Stimulated activated naive CD8-positive, alpha-beta T cell treated with anti-CD3 and anti-CD28 coated beads, Interleukin-15, amount 100 ng/mL, for 72 hours (primary cell): ENCODE results near the gene SLC17A9.

Experiments
- ATAC-seq: fragments of 150-1000 bp; cut with Tn5 transposase; 2 replicates; pipeline ENCODE4 v1.10.0; 2021; ENCODE audit warnings: mild to moderate bottlenecking, moderate library complexity
- DNase-seq, 2 donors: peaks; one replicate each; pipeline ENCODE4 v3.0.0; 2021 to 2022
- H3K27ac Mint-ChIP-seq, 2 donors: one replicate each; pipeline ENCODE4 v1.8.0; 2022; ENCODE audit warnings: mild to moderate bottlenecking in 2 of 2, mixed read lengths in 2 of 2, moderate library complexity in 2 of 2
- H3K27me3 Mint-ChIP-seq: one replicate; pipeline ENCODE4 v1.8.0; 2022; ENCODE audit warnings: mixed read lengths
- H3K4me1 Mint-ChIP-seq: one replicate; pipeline ENCODE4 v1.8.0; 2022; ENCODE audit warnings: mild to moderate bottlenecking, mixed read lengths
- H3K4me3 Mint-ChIP-seq, 2 donors: one replicate each; pipeline ENCODE4 v1.8.0; 2022; ENCODE audit warnings: mild to moderate bottlenecking in 2 of 2, mixed read lengths in 2 of 2, moderate library complexity in 1 of 2
- H3K9me3 Mint-ChIP-seq, 2 donors: one replicate each; pipeline ENCODE4 v1.8.0; 2022; ENCODE audit warnings: mixed read lengths in 2 of 2

SLC17A9 gene

GRCh38 chr20:63000036-63000435 is 47.5 kb downstream of the SLC17A9 start:
- H3K4me1 Mint-ChIP-seq = peaks cover 11% of the 10 kb centered on the region
- ATAC-seq = no peak
- H3K27me3 Mint-ChIP-seq = peaks cover 90% of the 10 kb centered on the region
- no peak for DNase-seq
- H3K9me3 Mint-ChIP-seq = no peaks in the 10 kb centered on the region
- peak overlapping the region in 1 of 2 donors; percentile 80 for H3K27ac Mint-ChIP-seq
- no peak overlapping the region for H3K4me3 Mint-ChIP-seq

GRCh38 chr20:63000958-63001357 is 48.4 kb downstream of the SLC17A9 start:
- peaks cover 90% of the 10 kb centered on the region for H3K27me3 Mint-ChIP-seq
- DNase-seq = no peak
- H3K27ac Mint-ChIP-seq = no peak overlapping the region

GRCh38 chr20:63002511-63002910 is 50.0 kb downstream of the SLC17A9 start:
- Mint-ChIP-seq H3K9me3 (no peaks in the 10 kb centered on the region), H3K4me3 (no peak overlapping the region), H3K27ac (no peak overlapping the region), H3K27me3 (peaks cover 95% of the 10 kb centered on the region), H3K4me1 (peaks cover 25% of the 10 kb centered on the region)
- no peak for ATAC-seq
- DNase-seq = no peak

More at GRCh38 chr20:63000958-63001357, 48.4 kb downstream of the SLC17A9 start:
- ATAC-seq = no peak
- Mint-ChIP-seq H3K9me3 (no peaks in the 10 kb centered on the region), H3K4me1 (peaks cover 16% of the 10 kb centered on the region), H3K4me3 (no peak overlapping the region)

DNA sequence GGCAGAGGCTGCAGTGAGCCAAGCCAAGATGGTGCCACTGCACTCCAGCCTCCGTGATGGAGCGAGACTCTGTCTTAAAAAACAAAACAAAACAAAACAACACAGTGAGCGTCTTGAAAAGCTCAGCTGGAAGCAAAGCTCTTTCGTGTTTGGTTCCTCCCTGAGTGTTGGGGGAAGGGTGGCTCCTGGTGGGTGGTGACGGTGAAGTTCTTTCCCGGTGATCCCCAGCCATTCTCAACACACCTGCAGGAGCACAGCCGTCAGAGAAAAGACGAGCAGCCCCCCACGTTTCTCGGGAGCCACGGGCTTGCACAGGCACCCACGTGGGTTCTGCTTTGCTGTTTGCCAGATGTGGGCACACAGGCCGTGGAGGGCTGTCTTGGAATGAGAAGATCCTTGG is 51.0 kb downstream of the SLC17A9 start:
- no peak for DNase-seq
- no peaks in the 10 kb centered on the region for H3K9me3 Mint-ChIP-seq
- no peak overlapping the region for H3K4me3 Mint-ChIP-seq
- peaks cover 95% of the 10 kb centered on the region for H3K27me3 Mint-ChIP-seq
- ATAC-seq = no peak
- no peak overlapping the region for H3K27ac Mint-ChIP-seq
- peaks cover 35% of the 10 kb centered on the region for H3K4me1 Mint-ChIP-seq

- H3K27me3 Mint-ChIP-seq = peaks cover 93% of the 10 kb centered on the region
- ATAC-seq = no peak
- no peaks in the 10 kb centered on the region for H3K9me3 Mint-ChIP-seq
- no peak overlapping the region for H3K27ac Mint-ChIP-seq
- H3K4me1 Mint-ChIP-seq = peaks cover 41% of the 10 kb centered on the region
- no peak overlapping the region for H3K4me3 Mint-ChIP-seq
- no peak for DNase-seq
These were observed 52.3 kb downstream of the SLC17A9 start for GRCh38 chr20:63004607-63005364.

GRCh38 chr20:63005365-63005861 is 52.9 kb downstream of the SLC17A9 start:
- ATAC-seq (no peak), DNase-seq (no peak)
- Mint-ChIP-seq H3K27ac (peak overlapping the region in 1 of 2 donors; percentile 91), H3K27me3 (peaks cover 86% of the 10 kb centered on the region), H3K4me3 (peak overlapping the region in 1 of 2 donors; percentile 41), H3K9me3 (no peaks in the 10 kb centered on the region), H3K4me1 (peaks cover 43% of the 10 kb centered on the region)

DNA sequence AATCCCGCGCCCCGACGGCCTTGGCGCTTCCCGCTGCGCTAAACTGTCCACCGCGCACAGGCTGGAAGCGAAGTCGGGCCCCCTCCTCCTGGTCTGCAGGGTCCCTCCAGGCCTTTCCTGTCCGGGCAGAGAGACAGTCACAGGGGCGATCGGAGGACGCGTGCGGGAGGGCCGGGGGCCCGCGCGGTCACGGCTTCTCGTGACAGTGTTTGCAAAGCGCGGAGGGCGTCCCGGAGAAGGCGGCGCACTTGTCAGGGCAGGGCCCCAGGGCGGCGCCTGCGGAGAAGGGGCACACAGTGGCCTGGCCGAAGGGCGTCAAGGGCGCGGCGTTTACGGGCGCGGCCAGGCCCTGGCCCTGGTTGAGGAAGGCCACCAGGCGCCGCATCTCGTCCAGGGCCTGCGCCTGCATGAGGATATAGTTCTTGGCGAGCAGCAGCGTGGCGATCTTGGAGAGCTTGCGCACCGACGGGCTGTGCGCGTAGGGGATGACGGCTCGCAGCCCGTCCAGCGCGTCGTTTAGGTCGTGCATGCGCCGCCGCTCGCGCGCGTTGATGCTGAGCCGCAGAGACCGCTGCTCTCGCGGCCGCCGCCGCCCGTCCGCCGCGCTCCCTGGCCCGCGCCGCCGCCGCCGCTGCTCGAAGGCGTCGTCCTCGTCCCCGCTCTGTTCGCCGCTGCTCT is 53.5 kb downstream of the SLC17A9 start:
- Mint-ChIP-seq H3K27ac (peak overlapping the region in 1 of 2 donors; percentile 91), H3K4me3 (peak overlapping the region in 1 of 2 donors; percentile 41), H3K4me1 (peaks cover 49% of the 10 kb centered on the region), H3K9me3 (no peaks in the 10 kb centered on the region), H3K27me3 (peaks cover 81% of the 10 kb centered on the region)
- ATAC-seq (no peak), DNase-seq (no peak)

GRCh38 chr20:63006540-63007359 is 54.2 kb downstream of the SLC17A9 start, which contains the start of gene BHLHE23:
Gene BHLHE23, minus strand, starts transcription at chr20:63006964. Its CDS starts 190 bp downstream, at chr20:63006774.
- peak within 1 kb of the TSS in 1 of 2 donors; percentile 91 for H3K27ac Mint-ChIP-seq
- peaks cover 73% of the 10 kb centered on the region for H3K27me3 Mint-ChIP-seq
- H3K9me3 Mint-ChIP-seq = no peaks in the 10 kb centered on the region
- no peak for ATAC-seq
- DNase-seq = peak in 1 of 2 donors; percentile 39
- H3K4me3 Mint-ChIP-seq = peak within 1 kb of the TSS in 1 of 2 donors; percentile 68
- H3K4me1 Mint-ChIP-seq = peaks cover 50% of the 10 kb centered on the region

DNA sequence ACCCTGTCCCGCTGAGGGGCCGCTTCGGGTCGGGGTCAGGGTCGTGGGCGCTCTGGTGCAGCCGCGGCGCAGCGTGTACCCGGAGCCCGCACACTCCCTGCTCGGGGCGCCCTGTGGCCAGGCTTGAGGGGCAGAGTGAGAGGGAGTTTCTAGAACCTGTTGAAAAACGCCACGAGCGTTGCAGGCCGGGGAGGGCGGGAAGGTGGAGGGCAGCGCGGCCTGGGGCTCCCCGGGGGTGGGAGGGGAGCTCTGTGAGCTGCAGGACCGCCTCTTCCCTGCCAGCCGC is 54.8 kb downstream of the SLC17A9 start:
- DNase-seq = no peak

GRCh38 chr20:63007646-63008488 is 55.4 kb downstream of the SLC17A9 start:
- Mint-ChIP-seq H3K4me3 (peak overlapping the region in 1 of 2 donors; percentile 78), H3K27ac (no peak overlapping the region), H3K4me1 (peaks cover 50% of the 10 kb centered on the region), H3K27me3 (peaks cover 62% of the 10 kb centered on the region), H3K9me3 (peaks cover 2% of the 10 kb centered on the region in 2 donors)
- ATAC-seq (no peak), DNase-seq (no peak)

More for the DNA sequence above, 54.8 kb downstream of the SLC17A9 start:
- no peak for ATAC-seq
- peak overlapping the region in 1 of 2 donors; percentile 53 for H3K4me3 Mint-ChIP-seq
- no peaks in the 10 kb centered on the region for H3K9me3 Mint-ChIP-seq
- no peak overlapping the region for H3K27ac Mint-ChIP-seq
- peaks cover 50% of the 10 kb centered on the region for H3K4me1 Mint-ChIP-seq
- peaks cover 67% of the 10 kb centered on the region for H3K27me3 Mint-ChIP-seq

DNA sequence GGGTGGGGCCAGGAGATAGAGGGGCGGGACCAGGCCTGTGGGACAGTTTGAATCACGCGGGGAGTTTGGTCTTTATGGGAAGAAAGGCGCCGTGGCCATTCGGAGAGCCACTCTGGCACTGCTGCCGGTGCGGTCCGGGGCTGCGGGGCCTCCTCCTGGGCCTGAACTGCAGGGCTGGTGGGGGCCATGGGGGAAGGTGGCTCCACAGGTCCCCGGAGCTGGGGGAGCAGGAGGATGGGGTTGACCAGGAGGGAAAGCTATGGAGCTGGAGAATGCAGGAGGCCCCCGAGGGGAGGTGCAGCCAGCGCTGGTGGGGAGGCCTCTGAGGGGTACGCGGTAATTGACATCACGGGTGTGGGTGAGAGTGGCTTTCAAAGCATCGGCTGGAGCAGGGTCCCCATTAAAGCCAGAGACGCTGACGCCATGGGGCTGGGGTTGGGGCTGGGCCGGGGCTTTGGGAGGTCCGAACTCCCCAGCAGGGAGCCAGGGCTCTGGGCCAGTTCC is 56.1 kb downstream of the SLC17A9 start:
- Mint-ChIP-seq H3K9me3 (peaks cover 10% of the 10 kb centered on the region in 2 donors), H3K4me3 (peak overlapping the region; percentile 17 to 78)

GRCh38 chr20:63009045-63009961 is 56.8 kb downstream of the SLC17A9 start:
- Mint-ChIP-seq H3K27me3 (peaks cover 54% of the 10 kb centered on the region), H3K4me1 (peaks cover 50% of the 10 kb centered on the region), H3K4me3 (peak overlapping the region; percentile 87 to 92), H3K27ac (peak overlapping the region in 1 of 2 donors; percentile 80), H3K9me3 (peaks cover 13 to 17% of the 10 kb centered on the region in 2 donors)
- ATAC-seq = peak; percentile 81
- DNase-seq = peak; percentile 83 to 86

More for the DNA sequence above, 56.1 kb downstream of the SLC17A9 start:
- DNase-seq (peak in 1 of 2 donors; percentile 28), ATAC-seq (no peak)
- peaks cover 55% of the 10 kb centered on the region for H3K27me3 Mint-ChIP-seq
- no peak overlapping the region for H3K27ac Mint-ChIP-seq
- peaks cover 50% of the 10 kb centered on the region for H3K4me1 Mint-ChIP-seq

DNA sequence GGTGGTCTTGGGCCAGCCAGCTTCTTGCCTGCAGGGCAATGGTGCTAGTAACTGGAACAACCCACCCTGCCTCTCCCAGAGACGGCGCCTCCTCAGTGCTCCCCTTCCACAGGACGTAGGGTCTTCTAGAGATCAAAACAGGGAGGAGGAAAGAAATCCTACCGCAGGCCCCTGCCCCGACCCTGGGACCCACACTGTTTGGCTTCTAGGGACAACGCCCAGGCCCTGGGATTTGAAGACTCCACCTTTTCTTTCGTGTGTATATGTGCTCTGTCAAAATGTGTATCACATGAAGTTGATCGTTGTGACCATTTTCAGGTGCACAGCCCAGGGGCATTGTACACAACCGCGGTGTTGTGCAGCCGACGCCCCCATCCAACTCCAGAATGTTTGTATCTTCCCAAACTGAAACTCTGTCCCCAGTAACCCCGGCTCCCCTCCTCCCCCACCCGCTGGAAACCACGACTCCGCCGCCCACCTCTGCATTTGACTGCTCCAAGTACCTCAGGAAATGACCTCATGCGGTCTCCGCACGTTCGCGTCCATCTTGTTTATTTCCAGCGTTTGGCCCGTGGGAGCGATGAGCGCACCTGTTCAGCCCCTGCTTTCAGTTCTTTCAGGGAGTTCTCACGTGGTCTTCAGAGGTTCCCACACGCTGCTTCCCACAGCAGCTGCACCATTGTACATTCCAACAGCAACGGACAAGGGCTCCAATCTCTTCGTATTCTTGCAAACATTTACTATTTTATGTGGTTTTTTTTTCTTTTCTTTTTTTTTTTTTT is 57.7 kb downstream of the SLC17A9 start:
- H3K4me1 Mint-ChIP-seq = peaks cover 54% of the 10 kb centered on the region
- H3K4me3 Mint-ChIP-seq = peak overlapping the region; percentile 87 to 92
- peaks cover 13 to 24% of the 10 kb centered on the region in 2 donors for H3K9me3 Mint-ChIP-seq
- peak; percentile 64 to 80 for DNase-seq
- peaks cover 54% of the 10 kb centered on the region for H3K27me3 Mint-ChIP-seq
- peak; percentile 73 for ATAC-seq
- peak overlapping the region; percentile 71 to 90 for H3K27ac Mint-ChIP-seq
